ENCODE data around the gene OMG. TPM values are rescaled to one million over a fixed set of nuclear protein-coding genes. Genes with fewer than 3 reads are reported as not detected.

OMG gene
- total and polyA plus RNA-seq, 2 donors (not counting 3 experiments of a cell fraction or from before 2014, with no cell fraction given), result 0.86 TPM; not detected in 1

GRCh38 chr17:31339906-31340661 is 43.0 kb upstream of the OMG start:
- H3K79me2 ChIP-seq (ENCODE audit: control insufficient read depth, insufficient read depth, low read length), result no peaks in the 10 kb centered on the region
- dilution Hi-C loops (cut with MboI; ENCODE audit: extremely low pct_ligation_motif_present, low sequenced_read_pairs) (no loop called here), intact Hi-C loops (cut with micrococcal nuclease) (no loop called here)
- H3K9ac ChIP-seq (replicated peaks; ENCODE audit: extremely low read depth, insufficient read depth, low read length), result no peak overlapping the region
- H3K27ac ChIP-seq (ENCODE audit: insufficient read depth, low read depth, low read length), result no peak overlapping the region
- no peaks in the 10 kb centered on the region for H3K4me1 ChIP-seq (ENCODE audit: control insufficient read depth, extremely low read depth, insufficient read depth, low read length)
- ChIA-PET POLR2A (interaction anchor here (0.6 kb wide), 1 partner anchor 25 kb away, joined by 5 read pairs; no protein-coding TSS in a partner anchor), CTCF (interaction anchor here (0.6 to 2.3 kb wide), 5 partner anchors 12 to 518 kb away, joined by 3 to 5 read pairs (median 3); no protein-coding TSS in a partner anchor)
- FAIRE-seq (no peak), DNase-seq (ENCODE audit: low read depth, low spot score) (no peak)
- no peak overlapping the region for H2AFZ ChIP-seq (ENCODE audit: low read depth, low read length)
- H4K20me1 ChIP-seq (replicated peaks; ENCODE audit: control insufficient read depth, extremely low read depth, insufficient read depth, low read length), result no peaks in the 10 kb centered on the region
- no peaks in the 10 kb centered on the region for H3K27me3 ChIP-seq (ENCODE audit: control insufficient read depth in 2 of 2, insufficient read depth in 2 of 2, low read length in 2 of 2)
- H3K9me3 ChIP-seq (replicated peaks; ENCODE audit: control insufficient read depth, insufficient read depth, low read length), result no peaks in the 10 kb centered on the region
- TF ChIP-seq POLR2AphosphoS5 (IDR thresholded peaks at IDR 0.05; ENCODE audit: insufficient read depth, low read depth, low read length) (no peak), JUN (IDR thresholded peaks at IDR 0.05; ENCODE audit: borderline replicate concordance, insufficient read depth, insufficient read length, low read depth) (no peak), GATA2 (IDR thresholded peaks at IDR 0.05; ENCODE audit: insufficient read depth, insufficient read length, low read depth, low read length) (no peak), MAX (IDR thresholded peaks at IDR 0.05; ENCODE audit: insufficient read depth, insufficient read length) (no peak), POLR2A (IDR thresholded peaks at IDR 0.05; ENCODE audit: low read depth, low read length) (no peak), EZH2 (IDR thresholded peaks at IDR 0.05; ENCODE audit: borderline replicate concordance, low read depth, low read length, severe bottlenecking) (no peak), MYC (IDR thresholded peaks at IDR 0.05; ENCODE audit: low read depth, low read length) (no peak), CTCF (IDR thresholded peaks at IDR 0.05; ENCODE audit: extremely low read depth in 1 of 2, insufficient read depth in 1 of 2, low read depth in 1 of 2, low read length in 2 of 2) (no peak), FOS (IDR thresholded peaks at IDR 0.05; ENCODE audit: borderline replicate concordance, insufficient read depth, low read length) (no peak)
- no peaks in the 10 kb centered on the region for H3K9me1 ChIP-seq (replicated peaks; ENCODE audit: control insufficient read depth, extremely low read depth, insufficient read depth, low read length)
- H3K4me3 ChIP-seq (replicated peaks in 1 of 3; ENCODE audit: insufficient read depth in 1 of 3, low read depth in 1 of 3, low read length in 3 of 3), result no peak overlapping the region
- peaks cover 4 to 6% of the 10 kb centered on the region in 2 experiments for H3K36me3 ChIP-seq (ENCODE audit: control insufficient read depth in 2 of 2, extremely low read depth in 1 of 2, insufficient read depth in 2 of 2, low read length in 2 of 2)
- BruUV-seq (replicated peaks), result no TSS peak
- no peak overlapping the region for H3K4me2 ChIP-seq (ENCODE audit: insufficient read depth, low read length)
